OCI-LY7 (cell line): ENCODE measurements around the gene TOLLIP. TPM values are rescaled to one million over a fixed set of nuclear protein-coding genes. Genes with fewer than 3 reads are reported as not detected.

Experiments used
- BruUV-seq: library from RNA; stranded (reverse); fragments of 400-500 nt; replicated peaks from 2 replicates; lab custom pipeline; 2021; lab: Mats Ljungman, UMichigan
- CTCF ChIA-PET: fragments of 300-600 bp; sonication (Branson Sonifier 250); formaldehyde crosslinking; loops from one replicate; lab custom pipeline; 2022; ENCODE audit warnings: antibody characterized with exemption; ENCODE audit not compliant: unreplicated experiment; lab: Charles Lee
- POLR2A ChIA-PET: fragments of 300-600 bp; sonication (Branson Sonifier 250); formaldehyde crosslinking; loops from one replicate; lab custom pipeline; 2022; ENCODE audit warnings: antibody characterized with exemption; lab: Charles Lee
- DNase-seq: peaks from one replicate; pipeline ENCODE4 v3.0.0-alpha.2; 2015; ENCODE audit warnings: low spot score
- H2AFZ ChIP-seq: fragments of 200-600 bp; sonication (generic), shearing (Covaris generic); 2 replicates; pipeline ENCODE4 v1.6.1; 2014; ENCODE audit warnings: mild to moderate bottlenecking, antibody characterized with exemption, low read length, moderate library complexity
- H3K27ac ChIP-seq: fragments of 200-600 bp; sonication (generic); 2 replicates; pipeline ENCODE4 v1.5.1; 2014; ENCODE audit warnings: mixed run types, low read depth, mild to moderate bottlenecking, moderate library complexity, low read length, inconsistent platforms; ENCODE audit not compliant: poor library complexity, severe bottlenecking
- H3K36me3 ChIP-seq: fragments of 200-600 bp; sonication (generic); 2 replicates; pipeline ENCODE4 v1.6.1; 2014; ENCODE audit warnings: mild to moderate bottlenecking, antibody characterized with exemption, low read length, moderate library complexity, mixed read lengths; ENCODE audit not compliant: insufficient read depth
- H3K4me1 ChIP-seq: fragments of 200-600 bp; sonication (generic); 2 replicates; pipeline ENCODE4 v1.5.1; 2014; ENCODE audit warnings: mild to moderate bottlenecking, low read length; ENCODE audit not compliant: insufficient read depth, poor library complexity, severe bottlenecking
- H3K4me2 ChIP-seq: fragments of 200-600 bp; sonication (generic); 2 replicates; pipeline ENCODE4 v1.6.1; 2014; ENCODE audit warnings: mild to moderate bottlenecking, low read length
- H3K4me3 ChIP-seq: fragments of 200-600 bp; sonication (generic); 2 replicates; pipeline ENCODE4 v1.5.1; 2014; ENCODE audit warnings: mild to moderate bottlenecking, low read depth, low read length; ENCODE audit not compliant: poor library complexity, severe bottlenecking
- H3K79me2 ChIP-seq: fragments of 200-600 bp; sonication (generic); 2 replicates; pipeline ENCODE4 v1.6.1; 2016; ENCODE audit warnings: low read depth, mild to moderate bottlenecking, low read length, moderate library complexity, mixed read lengths; ENCODE audit not compliant: insufficient read depth
- H3K9me2 ChIP-seq: fragments of 200-600 bp; sonication (generic); 2 replicates; pipeline ENCODE4 v1.6.1; 2016; ENCODE audit warnings: mild to moderate bottlenecking, low read length, mixed read lengths; ENCODE audit not compliant: insufficient read depth
- H3K9me3 ChIP-seq: fragments of 200-600 bp; sonication (generic); 2 replicates; pipeline ENCODE4 v1.6.1; 2014; ENCODE audit warnings: mild to moderate bottlenecking, mixed run types, low read length, mixed read lengths
- H4K20me1 ChIP-seq: fragments of 200-600 bp; sonication (generic); 2 replicates; pipeline ENCODE4 v1.6.1; 2014; ENCODE audit warnings: mild to moderate bottlenecking, antibody characterized with exemption, low read length, moderate library complexity, mixed read lengths; ENCODE audit not compliant: insufficient read depth
- EZH2phosphoT487 ChIP-seq: fragments of 200-600 bp; sonication (generic); IDR thresholded peaks from 2 replicates; pipeline ENCODE4 v1.6.1; 2018; ENCODE audit warnings: low read depth, borderline replicate concordance, mild to moderate bottlenecking, mixed run types, antibody characterized with exemption, low read length, moderate library complexity, mixed read lengths
- intact Hi-C: fragments of 100-400 bp; cut with micrococcal nuclease; formaldehyde crosslinking; loops from one replicate; pipeline ENCODE4 v1.10.0; 2022; ENCODE audit not compliant: unreplicated experiment
- total RNA-seq, 2 experiments: library from RNA; depleted of rRNA in 1 of 2; stranded (reverse); fragments of >200 nt in 1 of 2; shearing (Covaris generic) in 1 of 2; gene quantifications; 2 replicates each; pipeline ENCODE4 v1.2.3, GENCODE V29; 2014 to 2022
- TF ChIP-seq, protein P1 (sequence below): fragments of 200-600 bp; sonication (generic); conservative IDR thresholded peaks from 2 replicates; pipeline ENCODE4 v1.5.1; 2014; ENCODE audit warnings: mild to moderate bottlenecking, antibody characterized with exemption, low read length, moderate library complexity, mixed read lengths

The TOLLIP gene
- total RNA-seq, 2 experiments from 2014 or later = 15.9 to 37.1 TPM

DNA sequence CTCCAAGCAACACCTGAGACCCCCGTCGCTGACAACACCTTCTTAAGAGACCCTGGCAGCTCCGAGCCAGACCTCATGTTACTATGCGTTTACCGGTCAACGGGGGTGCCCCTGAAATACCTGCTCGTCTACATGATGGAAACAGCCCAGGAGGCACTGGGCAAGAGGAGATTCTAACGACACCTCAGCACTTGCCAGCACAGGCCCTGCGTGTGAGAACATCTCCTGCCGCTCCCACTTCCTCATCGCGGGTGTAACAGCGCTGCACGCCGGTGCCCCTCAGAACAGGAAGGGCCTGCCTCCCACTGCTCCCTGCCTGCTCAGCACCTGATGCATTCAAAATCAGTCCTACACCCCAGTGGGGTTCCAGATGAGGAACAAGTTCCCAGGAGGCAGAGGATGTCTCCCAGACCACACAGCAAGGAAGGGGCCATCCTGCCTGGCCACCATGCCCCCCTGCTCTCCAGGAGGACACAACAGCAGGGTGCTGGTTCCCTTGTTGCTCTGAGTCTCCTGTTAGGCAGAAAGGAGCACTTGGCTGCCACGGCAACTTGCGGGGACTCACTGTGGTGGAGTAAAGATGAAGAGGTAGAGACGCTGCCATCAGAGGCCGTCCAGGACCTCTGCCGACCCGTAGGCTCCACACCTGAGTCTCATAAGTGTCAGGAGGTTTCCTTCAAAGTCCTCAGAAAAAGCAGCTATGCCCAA is 2.1 kb downstream of the TOLLIP start:
- H3K4me2 ChIP-seq = peak overlapping the region; percentile 91; the same call in 1 of the 2 replicates
- peaks cover 9% of the 10 kb centered on the region for H3K9me3 ChIP-seq
- TF ChIP-seq EZH2phosphoT487 = no peak
- TF ChIP-seq, protein P1, sequence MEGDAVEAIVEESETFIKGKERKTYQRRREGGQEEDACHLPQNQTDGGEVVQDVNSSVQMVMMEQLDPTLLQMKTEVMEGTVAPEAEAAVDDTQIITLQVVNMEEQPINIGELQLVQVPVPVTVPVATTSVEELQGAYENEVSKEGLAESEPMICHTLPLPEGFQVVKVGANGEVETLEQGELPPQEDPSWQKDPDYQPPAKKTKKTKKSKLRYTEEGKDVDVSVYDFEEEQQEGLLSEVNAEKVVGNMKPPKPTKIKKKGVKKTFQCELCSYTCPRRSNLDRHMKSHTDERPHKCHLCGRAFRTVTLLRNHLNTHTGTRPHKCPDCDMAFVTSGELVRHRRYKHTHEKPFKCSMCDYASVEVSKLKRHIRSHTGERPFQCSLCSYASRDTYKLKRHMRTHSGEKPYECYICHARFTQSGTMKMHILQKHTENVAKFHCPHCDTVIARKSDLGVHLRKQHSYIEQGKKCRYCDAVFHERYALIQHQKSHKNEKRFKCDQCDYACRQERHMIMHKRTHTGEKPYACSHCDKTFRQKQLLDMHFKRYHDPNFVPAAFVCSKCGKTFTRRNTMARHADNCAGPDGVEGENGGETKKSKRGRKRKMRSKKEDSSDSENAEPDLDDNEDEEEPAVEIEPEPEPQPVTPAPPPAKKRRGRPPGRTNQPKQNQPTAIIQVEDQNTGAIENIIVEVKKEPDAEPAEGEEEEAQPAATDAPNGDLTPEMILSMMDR = no peak
- H3K4me1 ChIP-seq = peaks cover 38% of the 10 kb centered on the region
- peaks cover 4% of the 10 kb centered on the region; the same call in 1 of the 2 replicates for H3K79me2 ChIP-seq
- H3K36me3 ChIP-seq = no peaks in the 10 kb centered on the region
- H3K27ac ChIP-seq = no peak overlapping the region
- DNase-seq = no peak
- no peaks in the 10 kb centered on the region for H3K9me2 ChIP-seq
- no TSS peak for BruUV-seq
- CTCF ChIA-PET = no interaction called here
- POLR2A ChIA-PET = no interaction called here
- no peaks in the 10 kb centered on the region for H4K20me1 ChIP-seq
- no peak overlapping the region for H3K4me3 ChIP-seq
- intact Hi-C loops = no loop called here
- H2AFZ ChIP-seq = no peak overlapping the region

DNA sequence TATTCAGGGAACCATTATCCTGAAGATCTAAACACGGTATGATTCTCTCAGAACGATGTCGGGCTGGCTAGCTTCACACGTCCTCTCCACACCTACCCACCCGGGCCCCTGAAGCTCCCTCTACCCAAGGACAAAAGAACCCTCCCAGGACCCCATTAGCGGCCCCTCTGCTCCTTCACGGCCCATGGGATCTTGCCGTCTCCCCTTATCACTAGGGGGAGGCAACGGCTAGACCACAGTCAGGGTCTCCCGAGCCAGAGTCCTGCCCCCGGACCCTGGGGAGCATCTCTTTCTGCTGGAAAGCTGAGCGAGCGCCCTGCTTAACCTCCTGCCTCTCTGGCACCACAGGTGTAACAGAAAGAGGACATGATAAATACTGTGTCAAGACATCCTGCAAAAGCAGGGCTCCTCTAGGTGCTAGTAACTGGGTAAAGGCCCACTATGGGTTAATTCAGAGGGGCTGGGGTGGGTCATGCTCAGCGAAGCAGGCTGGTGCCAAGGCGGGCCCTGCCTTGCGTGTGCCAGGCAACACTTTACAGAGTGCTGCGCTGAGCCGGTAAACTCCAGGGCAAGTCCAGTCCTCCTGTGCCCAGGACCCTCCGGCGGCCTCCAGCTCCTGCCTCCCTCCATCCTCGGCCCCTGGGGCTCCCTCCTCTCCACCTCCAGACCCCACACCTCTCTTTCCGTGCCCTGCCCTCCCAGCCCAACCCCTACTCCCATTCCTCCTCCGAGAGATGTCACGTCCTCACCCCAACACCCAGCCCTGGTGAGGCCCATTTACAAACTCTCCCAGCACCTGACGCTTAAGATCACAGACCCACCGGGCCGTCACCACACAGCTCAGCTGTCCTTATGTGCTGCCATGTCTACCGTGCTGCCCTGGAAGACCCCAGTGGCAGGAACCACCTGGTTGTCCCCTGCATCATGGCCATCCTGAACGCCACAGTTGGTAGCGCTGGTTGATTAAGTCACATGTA is 3.0 kb downstream of the TOLLIP start:
- H4K20me1 ChIP-seq = no peaks in the 10 kb centered on the region

More for the DNA sequence above, 3.0 kb downstream of the TOLLIP start:
- 0 out of 2 replicates have a peak overlapping the region, but pooled peaks have one; percentile 91 for H3K4me2 ChIP-seq
- H3K4me1 ChIP-seq = peaks cover 34% of the 10 kb centered on the region
- H3K79me2 ChIP-seq = peaks cover 4% of the 10 kb centered on the region; the same call in 1 of the 2 replicates
- H3K27ac ChIP-seq = no peak overlapping the region
- ChIA-PET CTCF (no interaction called here), POLR2A (interaction anchor here (0.5 kb wide), 1 partner anchor 613 kb away, joined by 3 read pairs; no protein-coding TSS in a partner anchor)
- H3K36me3 ChIP-seq = no peaks in the 10 kb centered on the region
- no peaks in the 10 kb centered on the region for H3K9me2 ChIP-seq
- DNase-seq = no peak
- TF ChIP-seq EZH2phosphoT487 = no peak
- TF ChIP-seq, protein P1 = no peak
- H3K9me3 ChIP-seq = peaks cover under 1% of the 10 kb centered on the region; the same call in 1 of the 2 replicates
- BruUV-seq = no TSS peak
- no peak overlapping the region for H2AFZ ChIP-seq
- intact Hi-C loops = no loop called here
- H3K4me3 ChIP-seq = no peak overlapping the region
